ENCODE data around the gene CYP2U1.

CYP2U1 gene

DNA sequence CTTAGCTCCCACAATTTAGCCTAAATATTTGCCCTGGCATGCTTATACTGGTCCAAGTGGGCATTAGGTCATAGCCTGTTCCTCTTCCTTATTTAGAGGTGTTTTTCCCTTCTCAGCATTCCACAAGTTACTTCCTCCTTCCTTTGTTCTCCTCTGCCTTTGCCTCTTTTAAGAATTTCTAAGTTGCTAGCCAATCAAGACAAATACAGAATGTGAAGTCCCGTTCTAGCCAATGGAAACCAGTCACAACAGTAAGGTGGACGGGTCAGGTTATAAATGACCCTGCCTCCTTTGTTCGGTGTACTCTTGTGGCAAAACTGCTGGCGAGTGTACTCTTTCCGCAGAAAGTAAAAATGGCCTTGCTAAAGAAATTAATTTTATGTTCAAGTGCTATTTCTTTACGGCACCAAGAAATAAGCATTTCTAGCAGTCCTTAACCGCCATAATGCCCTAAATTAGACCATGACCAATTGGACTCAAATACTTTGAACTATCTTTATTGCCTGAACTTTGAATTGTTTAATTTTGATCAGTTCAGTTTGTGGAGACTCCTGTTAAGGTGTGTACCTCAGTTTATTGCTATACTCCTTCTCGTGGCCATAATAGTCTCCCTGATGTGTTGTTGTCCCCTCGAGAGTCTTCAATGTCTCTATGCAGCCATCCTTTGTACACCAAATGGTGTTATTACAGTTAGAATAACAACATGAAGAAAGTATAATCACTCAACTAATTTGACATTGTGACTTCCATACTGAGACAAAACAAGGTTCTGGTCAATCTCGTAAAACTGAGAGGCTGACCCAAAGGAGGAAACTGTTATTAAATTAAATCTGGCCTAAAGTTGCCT is 56.8 kb downstream of the CYP2U1 start:
- Histone ChIP-seq H3K9ac (ENCODE audit: low read depth, low read length) (no peak overlapping the region; the same call in 1 of the 2 replicates), H3K4me1 (ENCODE audit: insufficient read depth, low read length) (peaks cover 16% of the 10 kb centered on the region; the same call in 1 of the 2 replicates), H3K9me3 (ENCODE audit: control insufficient read depth, insufficient read depth, low read length) (no peaks in the 10 kb centered on the region), H3K36me3 (ENCODE audit: insufficient read depth, low read length) (no peaks in the 10 kb centered on the region)

DNA sequence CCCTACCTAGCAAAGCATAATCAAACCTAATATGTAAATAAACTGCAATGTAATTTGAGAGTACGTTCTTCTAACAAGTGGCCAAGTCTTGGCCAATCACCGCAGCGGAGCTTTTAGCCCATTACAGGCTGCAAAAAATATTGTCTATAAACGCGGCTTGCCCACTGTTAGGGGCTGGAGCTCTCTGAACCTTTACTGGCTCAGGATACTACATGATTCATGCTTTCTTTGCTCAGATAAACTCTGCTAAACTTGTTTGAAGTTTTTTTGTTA is 57.4 kb downstream of the CYP2U1 start:
- Histone ChIP-seq H3K9ac (ENCODE audit: low read depth, low read length) (no peak overlapping the region; the same call in 1 of the 2 replicates), H3K9me3 (ENCODE audit: control insufficient read depth, insufficient read depth, low read length) (no peaks in the 10 kb centered on the region), H3K36me3 (ENCODE audit: insufficient read depth, low read length) (no peaks in the 10 kb centered on the region), H3K4me1 (ENCODE audit: insufficient read depth, low read length) (peaks cover 21% of the 10 kb centered on the region)

GRCh38 chr4:107989162-107989536 is 57.8 kb downstream of the CYP2U1 start:
- Histone ChIP-seq H3K36me3 (ENCODE audit: insufficient read depth, low read length) (no peaks in the 10 kb centered on the region), H3K4me1 (ENCODE audit: insufficient read depth, low read length) (peaks cover 25% of the 10 kb centered on the region), H3K9ac (ENCODE audit: low read depth, low read length) (peak overlapping the region; percentile 90; the same call in 1 of the 2 replicates), H3K9me3 (ENCODE audit: control insufficient read depth, insufficient read depth, low read length) (no peaks in the 10 kb centered on the region)

- Histone ChIP-seq H3K4me1 (ENCODE audit: insufficient read depth, low read length) (peaks cover 28% of the 10 kb centered on the region), H3K9me3 (ENCODE audit: control insufficient read depth, insufficient read depth, low read length) (no peaks in the 10 kb centered on the region), H3K9ac (ENCODE audit: low read depth, low read length) (peak within 1 kb of the TSS; percentile 90), H3K36me3 (ENCODE audit: insufficient read depth, low read length) (no peaks in the 10 kb centered on the region)
Measured at GRCh38 chr4:107989537-107990386, 58.4 kb downstream of the CYP2U1 start, which contains the start of gene HADH. Gene HADH (plus strand): TSS chr4:107989889. CDS start chr4:107989933, 44 bp downstream.

DNA sequence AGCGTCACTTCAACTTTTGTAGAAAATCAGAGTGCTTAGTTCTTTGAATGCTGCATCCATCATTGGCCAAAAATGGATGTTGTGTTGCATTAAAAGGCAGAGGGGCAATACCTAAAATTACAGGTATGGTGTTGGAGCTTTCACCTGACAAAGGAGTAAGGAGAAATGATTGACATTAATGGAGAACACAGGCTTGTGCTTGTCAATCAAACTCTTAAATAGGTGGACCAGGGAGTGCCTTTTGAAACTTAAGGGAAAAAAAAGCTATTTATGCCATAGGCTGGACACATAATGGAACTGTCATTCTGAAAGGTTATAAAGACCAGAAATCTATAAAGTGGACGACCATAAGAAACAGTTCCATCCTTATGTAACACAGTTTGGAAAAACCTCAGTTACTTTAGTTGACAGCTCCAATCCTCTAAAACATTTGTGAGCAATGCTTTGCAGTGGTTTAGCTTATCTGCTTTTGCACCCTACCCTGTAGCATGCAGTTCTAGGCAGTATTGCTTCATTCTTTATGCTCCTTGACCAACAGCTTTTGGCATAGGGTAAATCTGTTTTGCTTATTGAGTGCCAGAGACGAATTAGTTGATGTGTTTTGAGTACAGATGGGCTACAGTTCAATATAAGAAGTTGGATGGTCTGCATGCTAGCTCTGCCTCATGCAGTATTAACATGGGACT is 60.7 kb downstream of the CYP2U1 start:
- Histone ChIP-seq H3K36me3 (ENCODE audit: insufficient read depth, low read length) (0 out of 2 replicates have a peak, but pooled peaks cover 5% of the 10 kb centered on the region), H3K9ac (ENCODE audit: low read depth, low read length) (no peak overlapping the region), H3K9me3 (ENCODE audit: control insufficient read depth, insufficient read depth, low read length) (no peaks in the 10 kb centered on the region), H3K4me1 (ENCODE audit: insufficient read depth, low read length) (peaks cover 28% of the 10 kb centered on the region)

- no peak overlapping the region for H3K9ac ChIP-seq (ENCODE audit: low read depth, low read length)
- 0 out of 2 replicates have a peak, but pooled peaks cover 5% of the 10 kb centered on the region for H3K36me3 ChIP-seq (ENCODE audit: insufficient read depth, low read length)
- H3K9me3 ChIP-seq (ENCODE audit: control insufficient read depth, insufficient read depth, low read length) = no peaks in the 10 kb centered on the region
- peaks cover 15% of the 10 kb centered on the region for H3K4me1 ChIP-seq (ENCODE audit: insufficient read depth, low read length)
Measured at GRCh38 chr4:107993969-107994368, 62.6 kb downstream of the CYP2U1 start.

DNA sequence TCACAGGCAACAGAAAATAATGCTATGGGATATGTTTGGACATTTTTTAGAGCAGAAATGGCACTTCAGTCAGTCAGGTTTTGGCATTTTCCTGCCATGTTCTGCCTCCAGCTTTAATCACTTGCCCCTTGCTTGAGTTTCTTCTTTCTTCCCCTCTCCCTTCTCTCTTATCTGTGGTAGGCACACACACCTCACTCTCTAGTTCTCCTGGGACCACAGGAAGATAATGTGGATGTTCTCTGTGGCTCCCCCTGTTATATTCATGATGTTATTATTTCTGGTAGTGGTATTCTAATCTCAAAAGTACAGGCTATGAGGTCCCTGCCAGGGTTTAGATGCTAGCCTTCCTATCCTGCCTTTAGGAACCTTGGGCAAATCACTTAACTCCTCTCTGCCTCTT is 63.5 kb downstream of the CYP2U1 start:
- Histone ChIP-seq H3K36me3 (ENCODE audit: insufficient read depth, low read length) (0 out of 2 replicates have a peak, but pooled peaks cover 5% of the 10 kb centered on the region), H3K4me1 (ENCODE audit: insufficient read depth, low read length) (peaks cover 15% of the 10 kb centered on the region), H3K9ac (ENCODE audit: low read depth, low read length) (no peak overlapping the region), H3K9me3 (ENCODE audit: control insufficient read depth, insufficient read depth, low read length) (no peaks in the 10 kb centered on the region)

DNA sequence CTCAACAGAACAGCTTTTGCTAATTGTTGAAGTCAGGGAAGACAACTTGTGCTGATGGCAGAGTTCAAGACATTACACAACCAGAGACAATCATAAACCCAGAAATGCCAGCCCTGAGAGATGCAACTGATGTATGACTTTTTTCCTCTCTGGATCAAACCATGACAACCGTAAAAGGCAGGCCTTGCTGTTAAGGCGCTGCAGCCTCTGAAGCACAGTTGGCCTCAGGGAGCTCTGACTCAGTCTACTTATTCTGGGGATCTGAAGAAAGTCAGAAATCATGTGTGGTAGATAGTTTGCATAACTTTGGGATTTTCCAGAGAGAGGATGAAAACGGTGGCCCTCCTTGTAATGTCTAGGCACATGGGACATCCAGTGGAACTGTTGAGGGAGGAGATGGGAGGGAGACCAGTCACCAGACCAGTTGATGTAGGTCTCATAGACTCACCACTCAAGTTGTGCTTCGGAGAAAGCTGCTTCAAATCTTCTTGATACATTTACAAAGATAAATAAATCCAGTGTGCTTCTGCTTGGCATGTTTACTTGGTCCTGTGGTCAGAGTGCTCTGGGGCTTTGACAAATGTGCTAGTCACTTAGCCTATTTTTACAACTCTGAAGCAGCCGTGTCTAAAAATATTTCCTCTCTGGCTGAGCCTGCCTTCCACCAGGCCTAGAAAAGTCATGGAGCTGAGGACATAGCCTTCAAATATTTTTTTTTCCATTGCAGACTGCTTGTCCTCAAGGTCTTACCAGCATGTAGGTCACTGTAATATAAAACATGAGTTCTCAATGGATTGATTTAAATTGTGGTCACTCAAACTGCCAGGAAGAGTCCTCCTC is 65.8 kb downstream of the CYP2U1 start:
- H3K4me1 ChIP-seq (ENCODE audit: insufficient read depth, low read length) = peaks cover 12% of the 10 kb centered on the region
- H3K9me3 ChIP-seq (ENCODE audit: control insufficient read depth, insufficient read depth, low read length) = peaks cover 4% of the 10 kb centered on the region; the same call in 1 of the 2 replicates
- H3K36me3 ChIP-seq (ENCODE audit: insufficient read depth, low read length) = 0 out of 2 replicates have a peak, but pooled peaks cover 5% of the 10 kb centered on the region
- H3K9ac ChIP-seq (ENCODE audit: low read depth, low read length) = no peak overlapping the region

DNA sequence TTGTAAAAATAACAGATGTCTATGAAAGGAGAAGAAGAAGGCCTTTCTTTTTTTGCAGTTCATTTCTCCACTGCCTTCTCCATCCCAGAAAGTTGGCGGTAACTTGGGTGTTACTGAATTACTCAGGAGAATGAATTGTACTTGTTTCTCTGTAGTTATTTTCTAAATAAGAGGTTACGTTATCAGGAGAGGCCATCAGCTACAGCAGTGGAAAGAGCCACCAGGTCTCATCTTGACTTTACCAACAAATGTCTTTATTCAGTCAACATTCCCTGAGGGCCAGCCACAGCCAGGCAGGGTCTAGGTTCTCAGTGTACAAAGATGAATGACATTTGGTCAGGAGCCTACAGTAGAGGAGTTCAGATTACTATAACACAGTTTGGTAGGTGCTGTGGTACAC is 66.4 kb downstream of the CYP2U1 start:
- peaks cover 7% of the 10 kb centered on the region for H3K9me3 ChIP-seq (ENCODE audit: control insufficient read depth, insufficient read depth, low read length)
- H3K36me3 ChIP-seq (ENCODE audit: insufficient read depth, low read length) = 0 out of 2 replicates have a peak, but pooled peaks cover 5% of the 10 kb centered on the region
- H3K9ac ChIP-seq (ENCODE audit: low read depth, low read length) = no peak overlapping the region
- peaks cover 12% of the 10 kb centered on the region for H3K4me1 ChIP-seq (ENCODE audit: insufficient read depth, low read length)

DNA sequence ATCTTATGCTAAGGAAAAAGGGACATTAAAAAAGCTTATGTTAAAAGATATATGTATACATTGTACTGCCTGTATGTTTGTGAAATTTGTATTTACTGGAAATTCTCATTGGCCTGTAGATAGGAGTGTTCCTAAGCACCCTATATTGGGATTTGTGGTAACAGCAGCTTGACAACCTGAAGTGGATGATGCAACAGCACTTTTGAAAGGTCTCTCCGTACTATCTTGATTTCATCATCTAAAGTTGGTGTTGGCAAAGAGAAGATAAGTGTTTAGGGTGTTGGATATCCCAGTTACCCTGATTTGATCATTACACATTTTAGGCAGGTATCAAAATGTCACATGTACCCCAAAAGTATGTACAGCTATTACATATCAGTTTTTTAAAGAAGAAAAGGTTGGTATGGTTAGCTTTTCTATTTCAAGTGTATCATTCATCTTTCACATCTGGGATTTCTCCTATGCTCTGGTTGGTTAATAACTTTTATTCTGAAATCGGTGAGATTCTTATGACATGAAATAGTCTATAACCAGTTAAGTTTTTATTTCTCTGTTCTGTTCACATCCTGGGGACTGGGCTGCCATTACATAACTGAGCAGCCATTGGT is 68.7 kb downstream of the CYP2U1 start:
- peaks cover 7% of the 10 kb centered on the region for H3K9me3 ChIP-seq (ENCODE audit: control insufficient read depth, insufficient read depth, low read length)
- H3K9ac ChIP-seq (ENCODE audit: low read depth, low read length) = no peak overlapping the region
- no peaks in the 10 kb centered on the region for H3K4me1 ChIP-seq (ENCODE audit: insufficient read depth, low read length)
- 0 out of 2 replicates have a peak, but pooled peaks cover 5% of the 10 kb centered on the region for H3K36me3 ChIP-seq (ENCODE audit: insufficient read depth, low read length)

DNA sequence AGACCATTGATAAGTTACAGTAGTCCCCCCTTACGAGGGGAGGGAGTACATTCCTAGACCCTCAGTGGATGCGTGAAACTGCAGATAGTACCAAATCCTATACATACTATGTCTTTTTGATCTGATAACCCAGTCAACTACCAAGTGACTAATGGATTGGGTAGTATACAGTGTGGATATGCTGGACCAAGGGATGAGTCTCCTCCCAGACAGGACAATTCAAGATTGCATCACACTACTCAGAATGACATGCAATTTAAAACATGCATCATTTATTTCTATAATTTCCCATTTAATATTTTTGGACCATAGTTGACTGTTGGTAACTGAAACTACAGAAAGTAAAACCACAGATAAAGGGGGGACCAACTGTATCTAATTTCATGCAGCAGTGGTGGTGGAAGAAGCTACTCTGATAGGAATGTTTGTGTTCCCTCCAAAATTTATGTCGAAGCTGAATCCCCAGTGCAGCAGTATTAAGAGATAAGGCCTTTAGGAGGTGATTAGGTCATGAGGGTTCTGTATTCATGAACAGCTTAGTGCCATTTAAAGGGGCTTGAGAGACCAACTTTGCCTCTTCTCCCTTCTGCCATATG is 70.3 kb downstream of the CYP2U1 start:
- no peaks in the 10 kb centered on the region for H3K36me3 ChIP-seq (ENCODE audit: insufficient read depth, low read length)
- H3K9me3 ChIP-seq (ENCODE audit: control insufficient read depth, insufficient read depth, low read length) = peaks cover 7% of the 10 kb centered on the region
- no peaks in the 10 kb centered on the region for H3K4me1 ChIP-seq (ENCODE audit: insufficient read depth, low read length)
- H3K9ac ChIP-seq (ENCODE audit: low read depth, low read length) = no peak overlapping the region
